Middle frontal gyrus (tissue), 1 donor: ENCODE data around the gene SYT2.
A peak's percentile ranks its signal among the peaks of the same experiment; 100 is the strongest.

Experiments
- DNase-seq: peaks from one replicate; pipeline ENCODE4 v3.0.0-alpha.2; 2015; ENCODE audit warnings: low spot score; ENCODE audit errors: extremely low spot score

The SYT2 gene

GRCh38 chr1:202704601-202705000, 5.7 kb downstream of the SYT2 start:
- DNase-seq: no peak

- DNase-seq: no peak
Observed at GRCh38 chr1:202703191-202703590, 7.1 kb downstream of the SYT2 start.

GRCh38 chr1:202702088-202702487, 8.2 kb downstream of the SYT2 start:
- DNase-seq: no peak

- no peak for DNase-seq
Observed at GRCh38 chr1:202701200-202701599, 9.1 kb downstream of the SYT2 start.

- DNase-seq: no peak
Observed at GRCh38 chr1:202700061-202700460, 10.2 kb downstream of the SYT2 start.

GRCh38 chr1:202698276-202698675, 12.0 kb downstream of the SYT2 start:
- no peak for DNase-seq

- DNase-seq: no peak
Observed at GRCh38 chr1:202697038-202697437, 13.2 kb downstream of the SYT2 start.

GRCh38 chr1:202694314-202694713, 15.9 kb downstream of the SYT2 start:
- DNase-seq: no peak

GRCh38 chr1:202692959-202693555, 17.2 kb downstream of the SYT2 start:
- no peak for DNase-seq

- DNase-seq: no peak
Observed at GRCh38 chr1:202691816-202692215, 18.4 kb downstream of the SYT2 start.

GRCh38 chr1:202689493-202690342, 20.5 kb downstream of the SYT2 start:
- DNase-seq: no peak

- no peak for DNase-seq
Observed at GRCh38 chr1:202689082-202689481, 21.2 kb downstream of the SYT2 start.

- DNase-seq: peak; percentile 28
Observed at GRCh38 chr1:202688401-202688800, 21.9 kb downstream of the SYT2 start.

GRCh38 chr1:202687798-202688197, 22.5 kb downstream of the SYT2 start:
- DNase-seq: no peak

- DNase-seq: no peak
Observed at GRCh38 chr1:202687370-202687769, 22.9 kb downstream of the SYT2 start.

GRCh38 chr1:202685641-202686040, 24.6 kb downstream of the SYT2 start:
- DNase-seq: no peak

GRCh38 chr1:202684716-202685115, 25.5 kb downstream of the SYT2 start:
- no peak for DNase-seq

- DNase-seq: no peak
Observed at GRCh38 chr1:202683029-202683428, 27.2 kb downstream of the SYT2 start.

- no peak for DNase-seq
Observed at GRCh38 chr1:202682477-202682876, 27.8 kb downstream of the SYT2 start.

GRCh38 chr1:202681736-202682420, 28.4 kb downstream of the SYT2 start:
- DNase-seq: no peak

- DNase-seq: no peak
Observed at GRCh38 chr1:202680586-202681352, 29.5 kb downstream of the SYT2 start.
